Effector CD4-positive, alpha-beta T cell (primary cell): ENCODE results near the gene ZNF710.
A peak's percentile ranks its signal among the peaks of the same experiment; 100 is the strongest.

Source experiments
- DNase-seq: peaks from one replicate; pipeline ENCODE4 v3.0.0-alpha.2; 2020

ZNF710 gene

GRCh38 chr15:90040618-90041017, 39.5 kb downstream of the ZNF710 start:
- DNase-seq, result no peak

GRCh38 chr15:90042356-90042755, 41.2 kb downstream of the ZNF710 start:
- DNase-seq, result no peak

- no peak for DNase-seq
Measured at GRCh38 chr15:90042766-90043529, 41.8 kb downstream of the ZNF710 start.

GRCh38 chr15:90043530-90044010, 42.4 kb downstream of the ZNF710 start:
- DNase-seq, result no peak

- DNase-seq, result no peak
Measured at GRCh38 chr15:90044191-90044590, 43.1 kb downstream of the ZNF710 start.

GRCh38 chr15:90044916-90045371, 43.8 kb downstream of the ZNF710 start:
- DNase-seq, result no peak

- no peak for DNase-seq
Measured at GRCh38 chr15:90046289-90046688, 45.2 kb downstream of the ZNF710 start.

- DNase-seq, result no peak
Measured at GRCh38 chr15:90046911-90047392, 45.8 kb downstream of the ZNF710 start.

GRCh38 chr15:90047956-90048575, 46.9 kb downstream of the ZNF710 start:
- DNase-seq, result no peak

- DNase-seq, result no peak
Measured at GRCh38 chr15:90049030-90049429, 47.9 kb downstream of the ZNF710 start.

- DNase-seq, result no peak
Measured at GRCh38 chr15:90049666-90050604, 48.8 kb downstream of the ZNF710 start.

GRCh38 chr15:90051874-90052273, 50.8 kb downstream of the ZNF710 start:
- DNase-seq, result no peak

GRCh38 chr15:90053685-90054466, 52.8 kb downstream of the ZNF710 start:
- DNase-seq, result no peak

- DNase-seq, result no peak
Measured at GRCh38 chr15:90054618-90055097, 53.5 kb downstream of the ZNF710 start.

GRCh38 chr15:90055182-90055581, 54.1 kb downstream of the ZNF710 start:
- DNase-seq, result no peak

GRCh38 chr15:90056529-90056928, 55.4 kb downstream of the ZNF710 start:
- no peak for DNase-seq

GRCh38 chr15:90058308-90058707, 57.2 kb downstream of the ZNF710 start:
- no peak for DNase-seq

GRCh38 chr15:90058775-90059174, 57.7 kb downstream of the ZNF710 start:
- no peak for DNase-seq

- DNase-seq, result peak; percentile 37
Measured at GRCh38 chr15:90059208-90059985, 58.3 kb downstream of the ZNF710 start.

GRCh38 chr15:90060797-90061196, 59.7 kb downstream of the ZNF710 start:
- DNase-seq, result no peak

- peak; percentile 14 for DNase-seq
Measured at GRCh38 chr15:90062023-90062442, 60.9 kb downstream of the ZNF710 start.
